ENCODE data around the gene GALM.
A peak's percentile ranks its signal among the peaks of the same experiment; 100 is the strongest.

The GALM gene

GRCh38 chr2:38652431-38653273 lies 13.3 kb upstream of the GALM start:
- TF ChIP-seq ZNF146 (tag by site-specific recombination; IDR thresholded peaks at IDR 0.05) = no peak
- TF ChIP-seq SP2 (tag by site-specific recombination; IDR thresholded peaks at IDR 0.05) = no peak
- TF ChIP-seq REPIN1 (tag by site-specific recombination; IDR thresholded peaks at IDR 0.05; ENCODE audit: low read depth) = no peak
- no peak for TF ChIP-seq IKZF3 (tag by site-specific recombination; IDR thresholded peaks at IDR 0.05)
- TF ChIP-seq ZNF362 (tag by site-specific recombination; IDR thresholded peaks at IDR 0.05) = peak; percentile 84
- no peak for TF ChIP-seq ZNF426 (tag by site-specific recombination; IDR thresholded peaks at IDR 0.05)
- no peak for TF ChIP-seq ZSCAN23 (tag by site-specific recombination; IDR thresholded peaks at IDR 0.05)
- TF ChIP-seq ZBTB48 (tag by site-specific recombination; IDR thresholded peaks at IDR 0.05) = no peak
- no peak for TF ChIP-seq ZNF366 (tag by site-specific recombination; conservative IDR thresholded peaks at IDR 0.05)
- TF ChIP-seq ZNF133 (tag by site-specific recombination; IDR thresholded peaks at IDR 0.05) = no peak
- peak; percentile 61; the same call in 1 of the 2 replicates for TF ChIP-seq PRDM4 (tag by site-specific recombination; IDR thresholded peaks at IDR 0.05)
- TF ChIP-seq ZBTB17 (tag by site-specific recombination; IDR thresholded peaks at IDR 0.05) = peak; percentile 67; the same call in 1 of the 2 replicates
- ChIA-PET CTCF (interaction anchor here (0.6 to 1.5 kb wide), 3 partner anchors 48 to 143 kb away, joined by 3 to 11 read pairs (median 3); partner anchors contain the start of gene HNRNPLL), POLR2A (no interaction called here)
- no peaks in the 10 kb centered on the region for H3K36me3 ChIP-seq (ENCODE audit: control insufficient read depth in 2 of 2, insufficient read depth in 1 of 2, low read length in 2 of 2)
- no peak overlapping the region for H3K27ac ChIP-seq (ENCODE audit: extremely low read depth, low read depth, low read length)
- H3K4me1 ChIP-seq (ENCODE audit: control insufficient read depth, insufficient read depth, low read length) = no peaks in the 10 kb centered on the region
- H3K4me3 ChIP-seq (ENCODE audit: low read depth, low read length) = no peak overlapping the region
- H3K9me3 ChIP-seq (ENCODE audit: control insufficient read depth, insufficient read depth, low read depth, low read length) = no peaks in the 10 kb centered on the region

- TF ChIP-seq ZNF146 (tag by site-specific recombination; IDR thresholded peaks at IDR 0.05) = no peak
- no peak for TF ChIP-seq ZNF391 (tag by site-specific recombination; IDR thresholded peaks at IDR 0.05; ENCODE audit: borderline replicate concordance, low read depth)
- TF ChIP-seq ZNF704 (tag by site-specific recombination; IDR thresholded peaks at IDR 0.05) = no peak
- TF ChIP-seq PRDM1 (tag by site-specific recombination; IDR thresholded peaks at IDR 0.05) = no peak
- TF ChIP-seq ZNF223 (tag by site-specific recombination; IDR thresholded peaks at IDR 0.05) = no peak
- no peak for TF ChIP-seq ZFHX2 (tag by site-specific recombination; conservative IDR thresholded peaks at IDR 0.05)
- TF ChIP-seq ZNF76 (tag by site-specific recombination; IDR thresholded peaks at IDR 0.05; ENCODE audit: borderline replicate concordance, low read depth) = no peak
- TF ChIP-seq ZNF350 (tag by site-specific recombination; IDR thresholded peaks at IDR 0.05) = no peak
- no peak for TF ChIP-seq ZNF239 (tag by site-specific recombination; IDR thresholded peaks at IDR 0.05)
- no peak for TF ChIP-seq ZNF18 (tag by site-specific recombination; IDR thresholded peaks at IDR 0.05)
- Histone ChIP-seq H3K27ac (ENCODE audit: extremely low read depth, low read depth, low read length) (no peak overlapping the region), H3K9me3 (ENCODE audit: control insufficient read depth, insufficient read depth, low read depth, low read length) (no peaks in the 10 kb centered on the region), H3K4me3 (ENCODE audit: low read depth, low read length) (no peak overlapping the region), H3K4me1 (ENCODE audit: control insufficient read depth, insufficient read depth, low read length) (no peaks in the 10 kb centered on the region), H3K36me3 (ENCODE audit: control insufficient read depth in 2 of 2, insufficient read depth in 1 of 2, low read length in 2 of 2) (no peaks in the 10 kb centered on the region)
- ChIA-PET CTCF (interaction anchor here (1.1 to 1.5 kb wide), 2 partner anchors 49 to 117 kb away, joined by 3 to 11 read pairs; partner anchors contain the start of gene HNRNPLL), POLR2A (no interaction called here)
Measured at GRCh38 chr2:38653380-38653714, 12.6 kb upstream of the GALM start.
